ENCODE measurements around the gene PHACTR3. TPM values are rescaled to one million over a fixed set of nuclear protein-coding genes. Genes with fewer than 3 reads are reported as not detected.

PHACTR3 gene
- total RNA-seq, 6 donors from 2014 or later: 5.5 to 30.8 (median 11.4) TPM

DNA sequence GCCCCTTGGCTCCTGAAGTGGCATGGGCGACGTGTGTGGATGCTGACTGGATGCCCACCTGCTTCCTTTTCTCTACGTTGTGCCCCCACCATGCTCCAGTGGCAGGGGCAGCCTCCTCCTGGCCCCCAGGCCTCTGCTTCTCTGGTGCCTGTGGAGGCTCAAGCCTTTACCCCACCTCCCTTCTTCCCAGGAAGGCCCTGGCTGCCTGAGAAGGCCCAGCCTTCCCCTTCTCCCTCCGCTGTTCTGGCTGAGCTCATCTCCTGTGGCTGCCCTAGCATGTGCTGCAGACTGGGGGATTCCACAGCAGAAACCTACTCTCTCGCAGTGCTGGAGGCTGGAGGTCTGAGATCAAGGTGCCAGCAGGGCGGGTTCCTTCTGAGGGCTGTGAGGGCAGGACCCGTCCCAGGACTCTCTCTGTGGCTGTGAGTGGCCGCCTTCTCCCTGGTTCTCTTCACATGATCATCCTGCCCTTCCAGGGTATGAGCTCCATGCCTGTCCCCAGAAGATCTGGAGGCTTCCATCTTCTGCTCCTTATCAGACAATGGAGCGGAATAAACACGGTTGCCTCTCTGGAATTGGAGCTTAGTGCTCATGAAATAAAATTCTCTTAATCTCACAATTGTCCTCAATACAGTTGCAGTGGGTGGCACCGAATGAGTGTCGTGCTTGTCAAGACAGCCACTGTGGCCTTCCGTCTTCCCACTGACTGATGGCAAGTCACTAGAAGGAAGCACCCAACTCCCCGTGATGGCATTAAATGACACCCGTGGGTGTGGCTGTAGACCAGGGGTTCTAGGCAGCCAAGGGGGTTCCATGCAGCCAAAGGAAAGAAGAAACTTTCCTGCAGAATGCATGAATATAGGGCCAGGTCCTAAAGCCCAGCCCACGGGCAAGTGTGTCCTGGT, 25.1 kb downstream of the PHACTR3 start:
- Histone ChIP-seq H3K36me3 (no peaks in the 10 kb centered on the region), H3K9me3 (no peaks in the 10 kb centered on the region), H3K4me3 (no peak overlapping the region), H3K27ac (no peak overlapping the region), H3K4me1 (no peaks in the 10 kb centered on the region), H3K27me3 (no peaks in the 10 kb centered on the region)
- ATAC-seq (ENCODE audit: low FRiP score in 2 of 2): no peak
- WGBS, 2 donors: 81 to 83% methylated on average over 15 to 16 of the region's 16 CpGs
- no peak for DNase-seq
- no peak for TF ChIP-seq EP300 (IDR thresholded peaks at IDR 0.05)
- no peak for TF ChIP-seq POLR2AphosphoS5 (IDR thresholded peaks at IDR 0.05)
- TF ChIP-seq POLR2A (IDR thresholded peaks at IDR 0.05): no peak
- TF ChIP-seq, protein P1, sequence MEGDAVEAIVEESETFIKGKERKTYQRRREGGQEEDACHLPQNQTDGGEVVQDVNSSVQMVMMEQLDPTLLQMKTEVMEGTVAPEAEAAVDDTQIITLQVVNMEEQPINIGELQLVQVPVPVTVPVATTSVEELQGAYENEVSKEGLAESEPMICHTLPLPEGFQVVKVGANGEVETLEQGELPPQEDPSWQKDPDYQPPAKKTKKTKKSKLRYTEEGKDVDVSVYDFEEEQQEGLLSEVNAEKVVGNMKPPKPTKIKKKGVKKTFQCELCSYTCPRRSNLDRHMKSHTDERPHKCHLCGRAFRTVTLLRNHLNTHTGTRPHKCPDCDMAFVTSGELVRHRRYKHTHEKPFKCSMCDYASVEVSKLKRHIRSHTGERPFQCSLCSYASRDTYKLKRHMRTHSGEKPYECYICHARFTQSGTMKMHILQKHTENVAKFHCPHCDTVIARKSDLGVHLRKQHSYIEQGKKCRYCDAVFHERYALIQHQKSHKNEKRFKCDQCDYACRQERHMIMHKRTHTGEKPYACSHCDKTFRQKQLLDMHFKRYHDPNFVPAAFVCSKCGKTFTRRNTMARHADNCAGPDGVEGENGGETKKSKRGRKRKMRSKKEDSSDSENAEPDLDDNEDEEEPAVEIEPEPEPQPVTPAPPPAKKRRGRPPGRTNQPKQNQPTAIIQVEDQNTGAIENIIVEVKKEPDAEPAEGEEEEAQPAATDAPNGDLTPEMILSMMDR (IDR thresholded peaks at IDR 0.05): no peak

- no peaks in the 10 kb centered on the region for H3K27me3 ChIP-seq
- TF ChIP-seq POLR2A (IDR thresholded peaks at IDR 0.05): no peak
- no peak for TF ChIP-seq EP300 (IDR thresholded peaks at IDR 0.05)
- TF ChIP-seq, protein P1 (IDR thresholded peaks at IDR 0.05): no peak
- TF ChIP-seq POLR2AphosphoS5 (IDR thresholded peaks at IDR 0.05): no peak
Measured at GRCh38 chr20:59630526-59630925, 26.2 kb downstream of the PHACTR3 start.

DNA sequence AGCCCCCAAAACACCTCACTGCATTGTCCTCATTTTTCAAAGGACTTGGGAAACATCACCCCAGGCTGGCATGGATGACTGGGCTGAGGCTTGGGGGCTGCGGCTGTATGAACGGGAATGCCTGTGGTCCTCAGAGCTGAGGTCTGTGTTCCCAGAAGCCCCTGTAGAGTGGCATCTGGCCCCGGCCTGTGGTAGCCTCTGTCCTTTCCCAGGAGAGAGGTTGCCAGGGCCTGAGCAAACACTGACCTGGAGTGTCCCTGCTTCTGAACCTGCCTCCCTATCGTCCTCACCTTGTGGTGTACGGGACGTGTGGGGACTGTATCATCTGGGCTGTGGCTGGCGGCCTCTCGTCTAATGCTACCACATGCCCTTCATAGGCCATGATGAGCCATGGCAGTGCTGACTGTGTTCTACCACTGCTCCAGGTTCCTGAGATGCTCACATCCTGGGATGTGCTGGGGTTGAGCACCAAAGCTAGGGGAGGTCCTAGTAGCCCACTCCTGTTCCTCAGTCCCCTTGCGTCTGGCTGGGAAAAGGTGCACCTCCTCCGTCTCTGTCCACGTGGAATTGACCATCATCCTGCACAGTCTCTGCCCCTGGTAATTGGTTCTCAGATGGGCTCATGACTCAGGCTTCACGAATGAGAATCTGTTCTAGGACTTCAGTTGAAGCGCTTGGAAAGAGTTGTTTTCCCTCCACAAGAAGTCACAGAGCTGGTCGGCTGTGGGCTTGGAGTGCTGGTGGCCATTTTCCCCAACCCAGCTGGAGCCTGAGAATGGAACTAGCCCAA, 27.6 kb downstream of the PHACTR3 start:
- 87 to 90% methylated on average over 6 to 14 of the region's 14 CpGs for WGBS, 2 donors

More at GRCh38 chr20:59630526-59630925, 26.2 kb downstream of the PHACTR3 start:
- Histone ChIP-seq H3K36me3 (no peaks in the 10 kb centered on the region), H3K9me3 (no peaks in the 10 kb centered on the region), H3K27ac (no peak overlapping the region), H3K4me3 (no peak overlapping the region), H3K4me1 (no peaks in the 10 kb centered on the region)
- DNase-seq: no peak
- no peak for ATAC-seq (ENCODE audit: low FRiP score in 2 of 2)
- WGBS, 2 donors: 57 to 71% methylated on average over 8 of the region's 8 CpGs

DNA sequence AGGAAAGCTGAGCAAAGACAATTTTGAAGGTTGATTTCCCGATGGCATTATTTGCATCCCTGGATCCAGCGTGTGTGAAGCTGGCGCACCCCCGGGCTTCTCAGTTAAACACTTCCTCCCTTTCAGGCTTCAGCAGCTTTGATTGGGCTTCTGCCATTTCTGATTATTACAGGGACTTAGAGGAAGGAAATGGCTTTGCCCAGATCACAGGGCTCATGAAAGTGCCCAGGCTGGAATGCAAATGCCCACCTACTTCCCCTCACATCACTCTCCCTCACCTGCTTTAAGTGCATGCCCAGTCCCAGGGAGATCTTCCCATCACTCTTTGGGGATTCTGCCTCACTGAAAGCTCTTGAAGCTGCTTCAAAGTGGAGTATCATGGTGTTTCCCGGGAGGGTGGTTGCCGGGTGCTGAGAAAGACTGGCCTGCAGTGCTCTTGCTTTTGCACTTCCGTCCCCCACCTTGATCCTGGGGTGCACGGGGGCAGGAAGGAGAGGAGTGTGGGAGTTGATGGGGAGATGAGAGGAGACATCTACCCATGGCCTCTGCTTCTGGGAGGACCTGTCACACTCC, 28.3 kb downstream of the PHACTR3 start:
- ATAC-seq (ENCODE audit: low FRiP score in 2 of 2) (no peak), DNase-seq (no peak)
- 91 to 92% methylated on average over 6 to 8 of the region's 8 CpGs for WGBS, 2 donors
- no peak for TF ChIP-seq EP300 (IDR thresholded peaks at IDR 0.05)
- TF ChIP-seq, protein P1 (IDR thresholded peaks at IDR 0.05): no peak
- no peak for TF ChIP-seq POLR2A (IDR thresholded peaks at IDR 0.05)
- TF ChIP-seq POLR2AphosphoS5 (IDR thresholded peaks at IDR 0.05): no peak
- Histone ChIP-seq H3K4me1 (no peaks in the 10 kb centered on the region), H3K9me3 (no peaks in the 10 kb centered on the region), H3K27ac (no peak overlapping the region), H3K36me3 (no peaks in the 10 kb centered on the region), H3K27me3 (no peaks in the 10 kb centered on the region), H3K4me3 (no peak overlapping the region)

More for the DNA sequence above, 27.6 kb downstream of the PHACTR3 start:
- peak in 1 of 2 donors; percentile 11 for ATAC-seq (ENCODE audit: low FRiP score in 2 of 2)
- H3K9me3 ChIP-seq: no peaks in the 10 kb centered on the region
- H3K36me3 ChIP-seq: no peaks in the 10 kb centered on the region
- DNase-seq: no peak
- no peaks in the 10 kb centered on the region for H3K27me3 ChIP-seq
- H3K4me1 ChIP-seq: no peaks in the 10 kb centered on the region
- no peak overlapping the region for H3K4me3 ChIP-seq
- no peak overlapping the region for H3K27ac ChIP-seq
- TF ChIP-seq EP300 (IDR thresholded peaks at IDR 0.05) (no peak), POLR2AphosphoS5 (IDR thresholded peaks at IDR 0.05) (no peak), POLR2A (IDR thresholded peaks at IDR 0.05) (no peak)
- TF ChIP-seq, protein P1 (IDR thresholded peaks at IDR 0.05): no peak
